Measurements from ENCODE around the gene R3HDM4.

Gene R3HDM4

GRCh38 chr19:947090-947706 is 34.2 kb upstream of the R3HDM4 start:
- DNase-seq: no peak

DNA sequence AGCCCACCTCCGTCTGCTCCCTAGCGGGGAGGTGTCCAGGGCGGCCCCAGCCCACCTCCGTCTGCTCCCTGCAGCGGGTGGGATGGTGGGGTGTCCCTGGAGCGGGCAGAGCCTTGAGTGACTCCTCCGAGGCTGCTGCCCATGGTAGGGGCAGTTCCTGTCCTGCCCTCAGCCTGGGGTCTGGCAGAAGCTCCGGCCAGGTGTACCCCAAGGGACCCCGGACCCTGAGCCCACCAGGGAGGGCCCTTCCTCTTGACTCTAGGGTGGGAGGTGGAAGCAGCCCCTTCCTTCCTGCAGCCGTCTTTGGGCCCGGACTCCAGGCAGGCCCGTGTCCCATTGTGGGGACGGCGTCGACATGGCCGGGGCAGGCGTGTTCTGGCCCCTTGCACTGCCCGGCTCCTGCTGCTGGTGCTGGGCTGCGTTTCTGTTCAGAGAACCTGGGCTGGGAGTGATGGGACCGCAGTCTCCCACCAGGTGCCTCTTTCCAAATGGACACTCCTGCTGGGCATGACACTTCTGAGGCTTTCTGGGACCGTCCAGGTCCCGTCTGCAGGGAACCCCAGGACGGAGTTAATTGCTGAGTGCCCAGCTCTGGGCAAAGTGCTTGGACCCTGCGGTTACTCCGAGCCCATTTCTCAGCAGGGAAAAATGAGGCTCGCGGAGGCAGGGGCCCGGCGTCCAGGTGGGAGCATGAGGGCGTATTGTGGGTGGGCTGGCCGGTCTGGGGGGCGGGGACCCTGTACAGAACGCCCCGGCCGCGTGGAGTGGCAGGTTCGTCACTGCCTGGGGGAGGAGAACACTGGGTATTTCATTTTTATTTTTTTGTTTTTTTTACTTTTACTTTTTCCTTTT is 32.6 kb upstream of the R3HDM4 start:
- DNase-seq: no peak

- no peak for DNase-seq
These were observed 31.7 kb upstream of the R3HDM4 start for GRCh38 chr19:944663-945241.

GRCh38 chr19:944171-944567 is 31.1 kb upstream of the R3HDM4 start:
- DNase-seq: peak in 2 of 14 donors; percentile 15 to 20

GRCh38 chr19:943551-944170 is 30.6 kb upstream of the R3HDM4 start:
- no peak for DNase-seq

DNA sequence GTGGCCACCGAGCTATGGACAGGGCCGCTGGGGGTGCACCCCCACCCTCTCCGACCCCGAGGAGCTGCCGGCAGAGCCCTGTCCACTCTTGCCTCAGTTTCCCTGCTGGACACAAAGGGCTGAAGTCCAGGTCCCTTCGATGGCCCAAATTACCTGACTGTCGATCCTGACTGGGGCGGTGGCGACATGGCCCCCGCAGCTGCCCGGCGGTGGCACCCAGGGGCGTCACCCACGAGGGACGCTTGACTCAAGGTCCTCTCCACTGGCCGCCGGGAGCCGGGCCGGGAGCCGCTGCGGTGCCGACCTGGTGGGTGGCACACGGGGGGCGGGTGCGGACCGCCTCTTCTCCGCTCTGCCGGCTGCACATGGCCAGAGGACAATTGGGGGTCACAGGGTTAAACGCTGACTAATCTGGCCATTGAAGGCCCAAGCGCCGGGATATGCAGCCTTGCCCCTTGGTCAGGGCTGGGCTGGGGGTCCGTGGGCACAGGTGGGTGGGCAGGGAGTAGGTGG is 29.2 kb upstream of the R3HDM4 start:
- no peak for DNase-seq

GRCh38 chr19:941292-942132 is 28.5 kb upstream of the R3HDM4 start:
- DNase-seq: no peak

DNA sequence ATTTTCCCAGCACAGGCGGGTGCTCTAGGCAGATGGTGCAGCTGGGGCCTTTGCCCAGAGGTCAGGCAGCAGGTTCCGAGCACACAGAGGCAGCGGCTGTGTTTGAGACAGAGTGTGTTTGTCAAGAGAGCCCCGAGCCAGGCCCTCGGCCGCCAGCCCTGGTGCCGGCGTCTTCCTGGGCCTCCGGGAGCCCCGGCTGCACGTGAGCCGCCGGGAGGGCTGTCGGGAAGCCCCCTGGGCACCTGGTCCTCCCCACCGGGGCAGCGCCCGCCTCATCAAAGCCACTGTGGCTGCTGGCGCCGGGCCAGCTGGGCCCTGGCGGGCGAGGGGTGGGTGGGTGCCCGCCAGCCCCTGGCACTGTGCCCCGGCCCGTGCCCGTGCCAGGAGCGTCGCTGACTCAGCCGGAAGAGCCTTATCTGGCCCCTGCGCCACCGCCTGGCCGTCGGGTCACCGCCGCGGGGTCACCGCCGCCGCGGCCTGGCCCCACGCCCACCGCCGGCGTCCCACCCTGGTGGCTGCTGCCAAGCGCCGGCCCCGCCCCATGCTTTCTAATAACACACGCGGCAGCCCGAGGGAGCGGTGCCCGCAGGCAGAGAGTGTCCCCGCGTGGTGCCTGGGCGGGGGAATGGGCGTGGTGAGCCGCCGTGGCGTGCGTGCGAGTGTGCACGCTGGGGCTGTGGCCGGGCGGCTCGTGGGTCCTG is 27.7 kb upstream of the R3HDM4 start:
- DNase-seq: peak in 10 of 14 donors; percentile 24 to 87 (median 54)

GRCh38 chr19:939922-940321 is 26.9 kb upstream of the R3HDM4 start:
- no peak for DNase-seq

DNA sequence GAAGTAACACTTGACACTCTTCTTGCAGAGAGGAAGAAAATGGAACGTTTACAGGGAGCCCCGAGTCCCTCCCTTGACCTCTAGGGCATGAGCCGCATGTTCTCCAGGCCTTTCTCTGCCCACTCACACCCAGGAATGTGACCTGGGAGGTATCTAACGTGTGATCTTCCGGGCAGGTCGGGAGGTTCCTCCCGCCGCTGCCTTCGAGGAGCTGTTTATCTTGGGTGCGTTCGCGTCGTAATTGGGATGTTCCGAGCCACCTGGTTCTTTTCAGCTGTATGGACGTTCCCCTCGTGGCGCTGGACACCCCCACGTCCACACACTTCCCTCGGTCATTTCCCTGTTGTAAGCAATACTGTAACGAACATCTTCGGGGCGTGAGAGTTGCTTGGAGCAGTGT is 26.4 kb upstream of the R3HDM4 start:
- no peak for DNase-seq

- DNase-seq: no peak
These were observed 25.4 kb upstream of the R3HDM4 start for GRCh38 chr19:938233-938923.

- DNase-seq: no peak
These were observed 24.3 kb upstream of the R3HDM4 start for GRCh38 chr19:937259-937694.

GRCh38 chr19:936175-936546 is 23.1 kb upstream of the R3HDM4 start:
- no peak for DNase-seq

DNA sequence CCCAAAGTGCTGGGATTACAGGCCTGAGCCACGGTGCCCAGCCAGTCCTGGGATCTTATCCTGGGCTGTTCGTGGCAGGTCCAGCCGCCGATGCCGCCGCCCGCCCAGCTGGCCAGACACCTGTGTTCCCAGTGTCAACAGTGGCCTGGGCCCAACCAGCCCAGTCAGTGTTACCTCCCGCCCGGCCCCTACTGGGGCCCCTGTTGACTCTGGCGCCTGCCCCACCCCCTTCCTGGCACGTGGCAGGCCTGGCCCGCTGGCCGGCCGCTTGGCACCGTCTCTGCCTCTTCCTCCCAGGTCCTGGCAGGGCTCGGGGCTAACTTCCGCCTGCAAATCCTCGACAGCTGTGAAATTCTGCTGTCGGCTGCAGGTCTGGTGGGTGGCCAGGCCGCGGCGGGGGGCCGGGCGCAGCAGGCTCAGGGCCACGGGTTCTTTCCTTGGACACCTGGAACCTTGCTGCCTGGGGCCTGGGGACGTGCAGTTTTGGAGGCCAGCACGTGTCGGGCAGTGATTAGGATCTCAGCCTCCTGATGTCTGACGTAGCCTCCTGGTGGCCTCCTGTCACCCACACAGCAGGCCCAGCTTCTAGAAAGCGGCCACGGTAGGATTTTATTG is 22.0 kb upstream of the R3HDM4 start:
- peak in 13 of 14 donors; percentile 16 to 83 (median 74) for DNase-seq

DNA sequence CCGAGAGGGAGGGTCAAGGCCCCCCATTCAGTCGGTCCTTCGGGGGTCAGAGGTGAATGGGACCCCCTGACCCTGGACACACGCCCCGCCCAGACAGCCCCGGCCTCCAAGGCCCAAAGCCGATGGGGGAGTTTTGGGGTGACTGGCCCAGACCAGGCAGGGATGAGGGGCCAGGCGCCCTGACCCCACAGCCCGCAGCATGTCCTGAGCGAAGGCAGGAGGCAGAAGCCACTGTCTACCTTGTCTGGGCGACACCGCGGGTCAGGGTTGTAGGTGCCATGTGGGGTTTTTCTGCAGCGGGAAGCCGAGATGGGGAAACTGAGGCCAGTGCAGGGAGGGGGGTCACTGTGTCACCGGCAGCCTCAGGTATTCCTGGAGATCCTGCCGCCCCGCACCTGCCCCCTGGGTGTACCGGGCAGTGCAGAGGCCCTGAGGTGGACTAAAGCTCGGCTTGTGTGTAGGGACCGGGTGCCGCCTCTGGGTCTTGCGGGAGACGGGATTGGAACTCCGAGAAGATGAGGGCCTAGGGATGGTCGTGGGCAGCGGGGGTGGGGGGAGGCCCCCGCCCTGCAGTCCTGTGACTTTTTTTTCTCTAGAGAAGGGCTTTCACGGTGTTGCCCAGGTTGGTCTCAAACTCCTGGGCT is 21.3 kb upstream of the R3HDM4 start:
- DNase-seq: no peak

GRCh38 chr19:933553-933882 is 20.5 kb upstream of the R3HDM4 start:
- no peak for DNase-seq

- peak in 6 of 14 donors; percentile 6 to 59 (median 48) for DNase-seq
These were observed 19.9 kb upstream of the R3HDM4 start for GRCh38 chr19:932648-933552.

- no peak for DNase-seq
These were observed 19.0 kb upstream of the R3HDM4 start for GRCh38 chr19:931860-932647.

Data from C1 segment of cervical spinal cord (tissue), 14 donors.